ENCODE data around the gene SERPIND1.

Gene SERPIND1

GRCh38 chr22:20792966-20793728 lies 19.2 kb downstream of the SERPIND1 start:
- no peak for DNase-seq (ENCODE audit: low spot score)

- no peak for DNase-seq (ENCODE audit: low spot score)
Measured at GRCh38 chr22:20793748-20794649, 20.1 kb downstream of the SERPIND1 start.

GRCh38 chr22:20794650-20795413 lies 20.9 kb downstream of the SERPIND1 start:
- no peak for DNase-seq (ENCODE audit: low spot score)

GRCh38 chr22:20796731-20797130 lies 22.8 kb downstream of the SERPIND1 start:
- DNase-seq (ENCODE audit: low spot score), result no peak

- DNase-seq (ENCODE audit: low spot score), result no peak
Measured at GRCh38 chr22:20798218-20798617, 24.3 kb downstream of the SERPIND1 start.

GRCh38 chr22:20798974-20799373 lies 25.1 kb downstream of the SERPIND1 start:
- DNase-seq (ENCODE audit: low spot score), result no peak

GRCh38 chr22:20799449-20799848 lies 25.5 kb downstream of the SERPIND1 start:
- DNase-seq (ENCODE audit: low spot score), result no peak

GRCh38 chr22:20802452-20802851 lies 28.5 kb downstream of the SERPIND1 start:
- DNase-seq (ENCODE audit: low spot score), result no peak

- DNase-seq (ENCODE audit: low spot score), result no peak
Measured at GRCh38 chr22:20802922-20803553, 29.1 kb downstream of the SERPIND1 start.

- DNase-seq (ENCODE audit: low spot score), result peak; percentile 55
Measured at GRCh38 chr22:20803696-20804324, 29.9 kb downstream of the SERPIND1 start.

- DNase-seq (ENCODE audit: low spot score), result no peak
Measured at GRCh38 chr22:20804650-20805049, 30.7 kb downstream of the SERPIND1 start.

- no peak for DNase-seq (ENCODE audit: low spot score)
Measured at GRCh38 chr22:20805972-20806471, 32.1 kb downstream of the SERPIND1 start.

GRCh38 chr22:20807315-20807752 lies 33.4 kb downstream of the SERPIND1 start:
- no peak for DNase-seq (ENCODE audit: low spot score)

- DNase-seq (ENCODE audit: low spot score), result no peak
Measured at GRCh38 chr22:20808844-20809243, 34.9 kb downstream of the SERPIND1 start.

- DNase-seq (ENCODE audit: low spot score), result no peak
Measured at GRCh38 chr22:20809538-20810185, 35.7 kb downstream of the SERPIND1 start.

- DNase-seq (ENCODE audit: low spot score), result no peak
Measured at GRCh38 chr22:20810645-20811044, 36.7 kb downstream of the SERPIND1 start.

- no peak for DNase-seq (ENCODE audit: low spot score)
Measured at GRCh38 chr22:20811171-20811570, 37.3 kb downstream of the SERPIND1 start.

GRCh38 chr22:20811971-20812660 lies 38.2 kb downstream of the SERPIND1 start:
- no peak for DNase-seq (ENCODE audit: low spot score)

- no peak for DNase-seq (ENCODE audit: low spot score)
Measured at GRCh38 chr22:20813056-20813455, 39.1 kb downstream of the SERPIND1 start.

GRCh38 chr22:20814221-20814808 lies 40.4 kb downstream of the SERPIND1 start:
- no peak for DNase-seq (ENCODE audit: low spot score)

Data from HuH-7 (cell line).